GM13976 (cell line): ENCODE measurements around the gene FAM83G.

Experiments
- DNase-seq: peaks from one replicate; pipeline ENCODE4 v3.0.0; 2012; ENCODE audit warnings: low spot score
- in situ Hi-C: fragments of 300-500 bp; cut with MboI; formaldehyde crosslinking; loops from one replicate; pipeline ENCODE4 v1.12.0; 2022; ENCODE audit warnings: low sequenced_read_pairs, mixed read lengths, inconsistent platforms; ENCODE audit not compliant: unreplicated experiment
- TF ChIP-seq, protein P1 (sequence below): IDR thresholded peaks from 2 replicates; pipeline ENCODE4 v1.5.1; 2012; ENCODE audit warnings: borderline replicate concordance, mild to moderate bottlenecking; ENCODE audit not compliant: insufficient read depth; ENCODE audit errors: extremely low read depth, missing control alignments, control extremely low read depth

Gene FAM83G

DNA sequence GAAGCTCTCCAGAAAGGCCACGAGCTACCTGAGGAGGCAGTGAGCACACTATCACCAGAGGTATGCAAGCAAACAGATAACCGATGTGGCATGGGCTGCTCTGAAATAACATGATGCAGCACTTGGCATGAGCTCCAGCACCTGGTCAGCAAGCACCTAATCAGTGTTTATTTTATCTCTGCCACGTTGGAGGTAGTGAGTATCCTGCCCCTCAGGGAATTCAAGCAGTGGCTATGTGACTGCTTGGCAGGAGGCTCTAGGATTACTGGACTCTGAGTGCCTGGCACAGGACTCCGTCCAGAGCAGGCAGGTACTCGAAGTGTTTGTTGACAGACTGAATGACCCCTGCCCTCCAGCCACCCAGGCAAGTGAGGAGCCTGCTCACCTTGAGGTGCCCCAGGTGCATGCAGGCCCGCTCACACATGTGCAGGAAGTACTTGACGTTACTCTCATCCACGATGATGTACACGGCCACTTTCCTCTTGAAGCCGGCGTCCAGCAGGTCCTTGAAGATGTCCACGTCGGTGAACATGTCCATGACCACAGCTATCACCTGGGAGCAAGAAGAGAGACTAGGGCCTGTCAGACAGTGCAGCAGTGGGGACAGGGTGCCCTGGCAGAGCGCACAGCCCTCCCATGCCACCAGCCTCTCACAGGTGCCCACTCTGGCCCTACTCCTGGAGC, 16.6 kb downstream of the FAM83G start:
- no peak for DNase-seq
- TF ChIP-seq, protein P1, sequence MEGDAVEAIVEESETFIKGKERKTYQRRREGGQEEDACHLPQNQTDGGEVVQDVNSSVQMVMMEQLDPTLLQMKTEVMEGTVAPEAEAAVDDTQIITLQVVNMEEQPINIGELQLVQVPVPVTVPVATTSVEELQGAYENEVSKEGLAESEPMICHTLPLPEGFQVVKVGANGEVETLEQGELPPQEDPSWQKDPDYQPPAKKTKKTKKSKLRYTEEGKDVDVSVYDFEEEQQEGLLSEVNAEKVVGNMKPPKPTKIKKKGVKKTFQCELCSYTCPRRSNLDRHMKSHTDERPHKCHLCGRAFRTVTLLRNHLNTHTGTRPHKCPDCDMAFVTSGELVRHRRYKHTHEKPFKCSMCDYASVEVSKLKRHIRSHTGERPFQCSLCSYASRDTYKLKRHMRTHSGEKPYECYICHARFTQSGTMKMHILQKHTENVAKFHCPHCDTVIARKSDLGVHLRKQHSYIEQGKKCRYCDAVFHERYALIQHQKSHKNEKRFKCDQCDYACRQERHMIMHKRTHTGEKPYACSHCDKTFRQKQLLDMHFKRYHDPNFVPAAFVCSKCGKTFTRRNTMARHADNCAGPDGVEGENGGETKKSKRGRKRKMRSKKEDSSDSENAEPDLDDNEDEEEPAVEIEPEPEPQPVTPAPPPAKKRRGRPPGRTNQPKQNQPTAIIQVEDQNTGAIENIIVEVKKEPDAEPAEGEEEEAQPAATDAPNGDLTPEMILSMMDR = no peak
- in situ Hi-C loops = no loop called here

DNA sequence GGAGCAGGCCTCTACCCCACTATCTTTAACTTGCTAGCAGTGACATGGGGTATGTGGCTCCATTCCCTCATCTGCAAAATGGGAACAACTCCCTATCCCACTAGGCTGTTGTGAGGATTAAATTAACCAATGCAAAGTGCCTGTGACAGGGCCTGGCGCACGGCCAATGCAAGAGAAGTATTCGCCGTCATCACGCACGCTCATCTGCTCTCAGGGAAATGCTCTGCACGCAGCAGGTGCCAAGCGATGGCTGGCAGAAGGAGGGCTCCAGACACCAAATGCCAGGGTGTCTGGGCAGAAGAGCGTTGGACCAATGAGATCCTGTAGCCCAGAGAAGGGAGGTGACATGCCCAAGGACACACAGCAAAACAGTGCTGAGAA, 17.3 kb downstream of the FAM83G start:
- no peak for DNase-seq
- in situ Hi-C loops = no loop called here
- TF ChIP-seq, protein P1 = no peak

DNA sequence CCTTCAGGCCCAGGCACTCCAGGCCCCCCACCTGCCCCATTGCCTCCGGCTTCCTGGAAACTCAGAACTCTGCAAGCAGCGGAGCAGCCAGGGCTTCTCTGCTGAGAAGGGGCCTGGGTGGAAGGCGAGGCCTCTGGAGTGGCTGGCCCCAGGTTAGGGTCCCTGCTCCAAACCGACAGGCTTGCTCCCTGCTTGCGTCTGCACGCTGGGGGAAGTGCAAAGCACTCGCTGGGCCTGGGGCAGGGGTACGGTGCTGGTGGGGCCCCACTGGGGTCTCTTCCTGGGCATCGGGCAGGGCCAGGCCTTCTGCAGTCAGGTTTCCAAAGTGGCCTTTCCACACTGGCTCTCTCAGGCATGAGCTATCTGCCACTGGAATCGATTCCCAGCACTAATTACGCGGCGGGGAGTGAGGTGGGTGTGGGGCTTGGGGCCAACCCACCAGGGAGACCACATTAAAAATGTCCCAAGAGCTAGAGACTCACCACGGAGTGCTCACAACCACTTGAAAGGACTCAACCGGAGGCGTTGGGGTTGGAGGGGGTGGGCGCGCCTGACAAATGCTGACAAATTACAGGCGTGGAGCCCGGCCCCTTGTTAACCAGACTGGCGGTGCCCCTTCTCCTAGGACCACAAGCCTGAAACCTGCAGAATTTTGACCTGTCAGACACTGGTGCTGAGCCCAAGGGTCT, 17.9 kb downstream of the FAM83G start:
- TF ChIP-seq, protein P1 = no peak
- no peak for DNase-seq
- in situ Hi-C loops = no loop called here

DNA sequence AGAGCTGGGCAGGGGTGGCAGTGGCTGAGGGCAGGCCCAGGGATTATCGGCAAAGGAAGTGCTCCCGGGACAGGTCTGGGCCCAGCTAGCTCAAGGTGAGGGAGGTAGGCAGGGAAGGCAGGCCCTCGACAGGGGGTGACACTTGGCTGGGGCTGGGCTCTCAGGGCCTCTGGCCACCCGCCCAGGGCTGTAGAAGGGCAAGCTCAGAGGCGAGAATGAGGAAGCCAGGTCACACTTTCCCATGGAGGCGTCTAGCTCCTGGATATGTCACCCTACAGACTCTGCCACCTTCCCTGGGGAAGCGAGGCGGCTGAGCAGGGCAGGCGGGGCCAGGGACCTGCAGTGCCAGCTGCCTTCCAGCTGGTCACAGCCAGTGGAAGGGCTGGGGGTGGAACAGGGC, 19.1 kb downstream of the FAM83G start:
- no peak for DNase-seq
- TF ChIP-seq, protein P1 = no peak
- in situ Hi-C loops = no loop called here

DNA sequence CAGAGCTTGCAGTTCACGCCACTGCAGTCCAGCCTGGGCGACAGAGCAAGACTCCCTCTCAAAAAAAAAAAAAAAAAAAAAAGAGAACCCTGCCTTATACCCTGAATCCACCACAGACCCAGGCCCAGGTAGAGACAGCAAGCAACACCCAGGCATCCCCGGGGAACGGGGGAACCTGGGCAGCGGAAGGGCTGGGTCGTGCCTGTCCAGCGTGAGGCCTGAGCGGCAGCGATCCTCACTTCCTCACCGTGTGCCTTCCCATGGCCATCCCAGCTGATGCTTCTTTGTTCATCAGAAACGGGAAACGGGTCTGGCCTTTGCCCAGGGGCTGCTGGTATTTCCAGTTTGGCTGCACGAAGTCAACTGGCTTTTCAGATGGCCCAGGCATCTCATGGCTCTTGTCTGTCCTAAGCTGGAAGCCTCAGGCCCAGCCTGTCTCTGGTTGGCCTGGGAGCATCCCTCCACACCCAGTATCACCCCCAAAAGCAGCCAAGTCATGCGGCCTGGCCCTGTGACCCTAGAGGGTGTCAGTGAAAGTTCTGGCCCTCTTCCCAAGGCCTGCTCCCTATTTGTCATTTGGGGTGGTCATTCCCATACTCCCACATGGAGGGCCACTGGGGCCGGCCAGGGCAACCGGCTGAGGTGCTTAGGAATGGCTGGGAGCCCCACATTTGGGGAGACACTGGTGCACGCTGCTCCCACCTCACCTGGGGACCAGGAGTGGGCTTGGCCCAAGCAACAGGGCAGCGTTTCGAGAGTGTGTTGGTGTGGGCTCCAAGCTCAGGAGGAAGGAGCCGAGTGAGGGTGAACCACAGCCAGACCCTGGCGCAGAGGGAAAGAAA, 20.1 kb downstream of the FAM83G start:
- TF ChIP-seq, protein P1 = no peak
- DNase-seq = no peak
- in situ Hi-C loops = no loop called here

DNA sequence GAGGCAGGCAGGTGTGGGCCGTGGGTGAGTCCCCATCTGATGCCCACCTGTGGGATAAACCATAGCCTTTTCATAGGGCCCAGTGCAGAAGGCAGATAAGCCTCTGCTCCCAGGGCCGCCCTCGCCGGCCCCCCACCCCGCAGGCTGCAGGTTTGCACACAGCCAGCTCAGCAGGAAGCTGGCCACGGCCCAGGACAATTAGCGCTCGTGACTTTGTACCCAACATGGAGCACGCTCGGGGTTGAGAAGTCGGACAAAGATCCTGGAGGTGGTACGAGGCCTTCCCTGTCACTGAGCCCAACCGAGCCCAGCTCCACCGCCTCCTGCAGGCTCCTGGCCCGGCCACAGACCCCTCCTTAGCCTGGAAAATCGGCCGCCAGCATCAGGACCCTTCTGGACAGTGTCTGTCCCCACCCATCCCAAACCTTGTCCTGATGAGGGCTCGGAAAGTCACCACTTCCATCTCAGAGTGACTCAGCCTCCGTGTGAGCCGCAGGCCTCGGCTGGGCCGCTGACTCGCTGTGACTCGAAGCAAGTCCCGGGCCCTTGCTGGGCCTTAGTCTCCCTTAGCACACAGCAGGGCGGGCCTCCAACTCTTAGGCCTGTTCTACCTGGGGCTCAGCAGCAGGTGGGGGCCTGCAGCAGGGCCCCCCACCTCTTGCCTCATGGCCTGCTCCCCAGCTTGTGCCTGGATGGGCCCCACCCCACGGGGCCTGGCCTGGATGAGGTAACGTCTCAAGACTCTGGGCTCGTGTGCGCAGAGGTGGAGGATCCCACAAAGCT, 22.7 kb downstream of the FAM83G start:
- no peak for DNase-seq
- in situ Hi-C loops = no loop called here

More for the DNA sequence above, 22.7 kb downstream of the FAM83G start:
- TF ChIP-seq, protein P1 = no peak
